RWPE2 (cell line): ENCODE data around the gene DCBLD1.

ENCODE experiments used
- ATAC-seq: fragments of 200-7000 bp; cut with Tn5 transposase; 3 replicates; pipeline ENCODE4 v1.9.1; 2021; ENCODE audit warnings: low read depth
- DNase-seq: peaks from one replicate; pipeline ENCODE4 v3.0.0-alpha.2; 2020; ENCODE audit warnings: low spot score
- H3K27ac ChIP-seq: fragments of 450-650 bp; 2 replicates; pipeline ENCODE4 v1.5.1; 2017; ENCODE audit warnings: mild to moderate bottlenecking; ENCODE audit not compliant: poor library complexity, severe bottlenecking
- H3K27me3 ChIP-seq: fragments of 250-450 bp; sonication (Bioruptor Pico); 2 replicates; pipeline ENCODE4 v1.5.1; 2021; ENCODE audit warnings: mild to moderate bottlenecking, moderate library complexity; ENCODE audit not compliant: insufficient read depth, poor library complexity, severe bottlenecking
- H3K36me3 ChIP-seq: fragments of 250-450 bp; sonication (Bioruptor Pico); 2 replicates; pipeline ENCODE4 v1.5.1; 2020; ENCODE audit warnings: low read depth, mild to moderate bottlenecking, moderate library complexity
- H3K4me1 ChIP-seq: fragments of 250-450 bp; sonication (Bioruptor Pico); 2 replicates; pipeline ENCODE4 v1.5.1; 2021; ENCODE audit warnings: mild to moderate bottlenecking, moderate library complexity; ENCODE audit not compliant: insufficient read depth, poor library complexity, severe bottlenecking
- H3K4me3 ChIP-seq: fragments of 250-450 bp; sonication (Bioruptor Pico); 2 replicates; pipeline ENCODE4 v1.5.1; 2021; ENCODE audit warnings: mild to moderate bottlenecking, moderate library complexity; ENCODE audit not compliant: severe bottlenecking
- H3K9me3 ChIP-seq: fragments of 250-450 bp; sonication (Bioruptor Pico); 2 replicates; pipeline ENCODE4 v1.5.1; 2021; ENCODE audit warnings: mild to moderate bottlenecking, moderate library complexity; ENCODE audit not compliant: severe bottlenecking
- TF ChIP-seq, protein P1 (sequence below): fragments of 450-650 bp; IDR thresholded peaks from one replicate; pipeline ENCODE4 v1.5.1; 2017; ENCODE audit warnings: mild to moderate bottlenecking, moderate library complexity; ENCODE audit not compliant: poor library complexity, severe bottlenecking

DCBLD1 gene

DNA sequence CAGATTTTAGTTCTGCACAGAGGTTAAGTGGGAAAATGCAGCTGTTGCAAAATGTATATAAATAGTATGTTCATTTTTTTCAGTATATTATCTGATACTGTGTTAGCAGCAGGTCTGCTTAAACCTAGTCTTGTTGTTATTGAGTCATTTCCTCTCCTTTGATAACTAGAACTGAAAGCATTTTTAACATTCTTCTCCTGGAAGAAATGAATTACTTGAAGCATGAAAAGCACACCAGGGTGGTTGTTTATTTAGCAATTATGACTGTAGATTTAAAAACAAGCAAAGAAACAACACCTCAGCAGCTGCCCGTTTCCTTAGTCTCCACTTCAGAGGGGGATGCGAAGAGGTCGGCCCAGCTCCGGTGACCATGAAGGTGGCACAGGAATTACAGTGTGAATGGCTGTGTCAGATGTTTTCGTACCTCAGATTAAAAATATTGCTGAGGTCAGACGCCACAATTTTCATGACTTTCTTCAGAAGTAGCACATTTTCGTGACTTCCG is 66.4 kb downstream of the DCBLD1 start:
- Histone ChIP-seq H3K36me3 (peaks cover 61% of the 10 kb centered on the region), H3K4me1 (peaks cover 45% of the 10 kb centered on the region), H3K27me3 (no peaks in the 10 kb centered on the region), H3K4me3 (no peak overlapping the region), H3K27ac (peak overlapping the region; percentile 95), H3K9me3 (no peaks in the 10 kb centered on the region)
- DNase-seq = no peak
- TF ChIP-seq, protein P1, sequence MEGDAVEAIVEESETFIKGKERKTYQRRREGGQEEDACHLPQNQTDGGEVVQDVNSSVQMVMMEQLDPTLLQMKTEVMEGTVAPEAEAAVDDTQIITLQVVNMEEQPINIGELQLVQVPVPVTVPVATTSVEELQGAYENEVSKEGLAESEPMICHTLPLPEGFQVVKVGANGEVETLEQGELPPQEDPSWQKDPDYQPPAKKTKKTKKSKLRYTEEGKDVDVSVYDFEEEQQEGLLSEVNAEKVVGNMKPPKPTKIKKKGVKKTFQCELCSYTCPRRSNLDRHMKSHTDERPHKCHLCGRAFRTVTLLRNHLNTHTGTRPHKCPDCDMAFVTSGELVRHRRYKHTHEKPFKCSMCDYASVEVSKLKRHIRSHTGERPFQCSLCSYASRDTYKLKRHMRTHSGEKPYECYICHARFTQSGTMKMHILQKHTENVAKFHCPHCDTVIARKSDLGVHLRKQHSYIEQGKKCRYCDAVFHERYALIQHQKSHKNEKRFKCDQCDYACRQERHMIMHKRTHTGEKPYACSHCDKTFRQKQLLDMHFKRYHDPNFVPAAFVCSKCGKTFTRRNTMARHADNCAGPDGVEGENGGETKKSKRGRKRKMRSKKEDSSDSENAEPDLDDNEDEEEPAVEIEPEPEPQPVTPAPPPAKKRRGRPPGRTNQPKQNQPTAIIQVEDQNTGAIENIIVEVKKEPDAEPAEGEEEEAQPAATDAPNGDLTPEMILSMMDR = no peak
- peak; percentile 70 for ATAC-seq

DNA sequence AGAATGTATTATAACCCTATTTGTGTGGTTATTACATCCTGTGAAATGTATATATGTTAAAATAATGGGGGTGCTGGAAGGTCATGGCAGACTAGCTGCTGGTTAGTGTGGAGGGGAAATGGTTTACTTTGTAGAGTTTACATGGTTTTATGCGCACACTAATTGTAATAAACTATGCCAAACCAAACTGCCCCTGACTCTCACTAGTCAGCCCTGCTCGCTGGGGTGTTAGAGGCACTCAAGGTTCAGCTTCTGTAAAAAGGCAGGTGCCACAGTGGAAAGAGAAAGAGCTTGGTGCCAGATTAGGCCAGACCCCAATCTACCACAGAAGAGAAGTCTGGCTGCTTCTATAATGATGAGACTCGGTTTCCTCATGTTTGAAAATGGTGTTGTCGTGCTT is 67.1 kb downstream of the DCBLD1 start:
- H3K27me3 ChIP-seq = no peaks in the 10 kb centered on the region
- peaks cover 53% of the 10 kb centered on the region for H3K36me3 ChIP-seq
- no peaks in the 10 kb centered on the region for H3K9me3 ChIP-seq
- ATAC-seq (no peak), DNase-seq (no peak)
- H3K27ac ChIP-seq = peak overlapping the region; percentile 95
- H3K4me1 ChIP-seq = peaks cover 45% of the 10 kb centered on the region
- TF ChIP-seq, protein P1 = no peak
- no peak overlapping the region for H3K4me3 ChIP-seq

DNA sequence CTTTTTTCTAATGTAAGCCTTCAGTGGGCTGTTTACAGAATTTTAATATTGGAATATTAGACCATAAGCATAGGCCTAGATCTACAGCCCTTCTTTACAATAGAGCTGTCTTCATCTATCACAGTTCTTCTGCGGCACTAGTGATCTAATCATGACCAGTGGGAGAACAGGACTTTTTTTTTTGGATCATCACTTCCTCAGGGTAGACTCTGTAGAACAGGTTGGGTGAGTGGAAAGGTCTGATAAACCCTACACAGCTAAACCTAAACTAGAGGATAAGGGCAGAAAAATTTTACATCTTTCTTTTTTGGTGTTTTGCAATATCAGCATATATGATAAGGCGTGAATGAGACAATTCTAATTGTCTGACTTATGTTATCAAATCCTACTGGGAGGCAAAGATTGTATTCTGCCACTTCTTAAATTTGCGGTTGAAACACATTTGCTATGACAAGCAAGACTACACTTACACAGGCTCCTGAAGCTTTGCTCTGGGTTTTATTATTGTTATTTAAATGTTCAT is 67.7 kb downstream of the DCBLD1 start:
- H3K27me3 ChIP-seq = no peaks in the 10 kb centered on the region
- no peak overlapping the region for H3K4me3 ChIP-seq
- DNase-seq (no peak), ATAC-seq (no peak)
- peaks cover 45% of the 10 kb centered on the region for H3K4me1 ChIP-seq
- no peaks in the 10 kb centered on the region for H3K9me3 ChIP-seq
- TF ChIP-seq, protein P1 = no peak
- H3K27ac ChIP-seq = peak overlapping the region; percentile 95
- peaks cover 50% of the 10 kb centered on the region for H3K36me3 ChIP-seq

DNA sequence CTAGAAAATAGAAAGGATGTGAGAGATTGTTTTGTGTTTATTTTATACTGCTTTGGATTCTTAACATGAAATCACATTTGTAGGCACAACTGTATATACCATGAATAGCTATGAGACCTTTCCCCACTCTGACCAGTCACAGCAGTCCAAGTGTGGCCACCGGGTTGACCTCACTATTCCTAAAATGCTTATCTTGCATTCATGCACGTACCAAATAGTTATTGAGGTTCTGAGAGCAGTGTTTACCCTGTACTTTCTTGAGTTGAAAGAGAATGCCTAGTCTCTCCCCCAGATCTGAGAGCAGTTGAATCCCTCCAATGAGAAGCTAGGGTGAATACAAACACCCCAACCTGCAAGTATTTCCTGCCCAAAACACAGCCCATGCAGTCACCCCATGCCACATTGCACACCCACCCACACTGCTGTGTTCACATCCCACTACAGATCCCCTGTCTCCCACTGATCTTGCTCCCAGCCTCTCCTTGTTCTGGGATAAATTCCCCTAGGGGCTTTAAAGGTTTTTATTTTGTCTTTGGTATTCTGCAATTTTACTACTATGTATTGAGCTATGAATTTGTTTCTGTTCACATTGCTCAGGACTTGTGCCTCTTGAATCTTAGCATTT is 68.3 kb downstream of the DCBLD1 start:
- Histone ChIP-seq H3K4me1 (peaks cover 45% of the 10 kb centered on the region), H3K9me3 (no peaks in the 10 kb centered on the region), H3K36me3 (peaks cover 45% of the 10 kb centered on the region), H3K27me3 (no peaks in the 10 kb centered on the region), H3K27ac (peak overlapping the region; percentile 95), H3K4me3 (no peak overlapping the region)
- ATAC-seq (no peak), DNase-seq (no peak)
- TF ChIP-seq, protein P1 = no peak

DNA sequence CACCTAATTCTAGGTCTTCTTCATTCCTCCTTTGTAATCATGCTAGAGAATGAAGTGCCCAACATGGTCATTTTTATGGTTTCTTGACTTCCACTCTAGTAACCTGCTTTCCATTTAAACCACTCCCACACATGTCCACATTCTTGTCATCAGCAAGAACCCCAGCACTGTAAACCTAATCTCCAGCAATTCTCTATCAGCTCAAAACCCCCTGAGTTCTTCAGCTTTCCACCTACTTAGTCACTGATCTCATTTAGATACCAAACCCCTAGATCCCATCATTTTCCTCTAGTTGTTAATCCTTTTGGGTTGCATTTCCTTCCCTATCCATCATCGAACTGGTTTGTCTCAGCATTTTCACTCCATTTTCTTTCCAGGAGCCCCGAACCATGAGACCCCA is 70.1 kb downstream of the DCBLD1 start:
- DNase-seq = no peak
- H3K9me3 ChIP-seq = no peaks in the 10 kb centered on the region
- H3K36me3 ChIP-seq = peaks cover 40% of the 10 kb centered on the region
- no peak overlapping the region for H3K4me3 ChIP-seq
- peak overlapping the region; percentile 95 for H3K27ac ChIP-seq
- no peak for ATAC-seq
- TF ChIP-seq, protein P1 = no peak
- H3K27me3 ChIP-seq = no peaks in the 10 kb centered on the region
- peaks cover 45% of the 10 kb centered on the region for H3K4me1 ChIP-seq
